ENCODE data around the gene ORC1.
A peak's percentile ranks its signal among the peaks of the same experiment; 100 is the strongest.

Gene ORC1

GRCh38 chr1:52404116-52404974 is at the start of gene ORC1, which contains the start of gene PRPF38A:
Gene ORC1, minus strand, starts transcription at chr1:52404423. Its CDS starts 2,200 bp downstream, at chr1:52402223.
Gene PRPF38A, plus strand, starts transcription at chr1:52404602. Its CDS starts 148 bp downstream, at chr1:52404750.
- DNase-seq, result peak; percentile 99

- DNase-seq, result no peak
Measured at GRCh38 chr1:52444463-52444862, 40.2 kb upstream of the ORC1 start.

- no peak for DNase-seq
Measured at GRCh38 chr1:52439976-52440375, 35.8 kb upstream of the ORC1 start.

- no peak for DNase-seq
Measured at GRCh38 chr1:52436817-52437216, 32.6 kb upstream of the ORC1 start.

GRCh38 chr1:52435650-52436049 is 31.4 kb upstream of the ORC1 start:
- no peak for DNase-seq

GRCh38 chr1:52435211-52435610 is 31.0 kb upstream of the ORC1 start:
- no peak for DNase-seq

- DNase-seq, result no peak
Measured at GRCh38 chr1:52432807-52433206, 28.6 kb upstream of the ORC1 start.

- DNase-seq, result no peak
Measured at GRCh38 chr1:52427152-52427551, 22.9 kb upstream of the ORC1 start.

- no peak for DNase-seq
Measured at GRCh38 chr1:52426371-52426770, 22.1 kb upstream of the ORC1 start.

- no peak for DNase-seq
Measured at GRCh38 chr1:52424813-52425212, 20.6 kb upstream of the ORC1 start.

- DNase-seq, result peak; percentile 11
Measured at GRCh38 chr1:52424231-52424636, 20.0 kb upstream of the ORC1 start.

- DNase-seq, result no peak
Measured at GRCh38 chr1:52423771-52424170, 19.5 kb upstream of the ORC1 start.

- DNase-seq, result no peak
Measured at GRCh38 chr1:52423055-52423454, 18.8 kb upstream of the ORC1 start.

- DNase-seq, result no peak
Measured at GRCh38 chr1:52420713-52421112, 16.5 kb upstream of the ORC1 start.

GRCh38 chr1:52416811-52417210 is 12.6 kb upstream of the ORC1 start:
- DNase-seq, result no peak

- DNase-seq, result no peak
Measured at GRCh38 chr1:52414942-52415341, 10.7 kb upstream of the ORC1 start.

GRCh38 chr1:52413410-52413989 is 9.3 kb upstream of the ORC1 start:
- DNase-seq, result no peak

- no peak for DNase-seq
Measured at GRCh38 chr1:52404975-52405338, 734 bp upstream of the ORC1 start.

- DNase-seq, result peak; percentile 82
Measured at GRCh38 chr1:52403566-52404115, 582 bp downstream of the ORC1 start.

GRCh38 chr1:52402860-52403240 is 1.4 kb downstream of the ORC1 start:
- DNase-seq, result no peak

- no peak for DNase-seq
Measured at GRCh38 chr1:52400131-52400530, 4.1 kb downstream of the ORC1 start.

- no peak for DNase-seq
Measured at GRCh38 chr1:52399629-52400028, 4.6 kb downstream of the ORC1 start.

GRCh38 chr1:52393174-52393573 is 11.0 kb downstream of the ORC1 start:
- DNase-seq, result no peak

GRCh38 chr1:52386458-52386857 is 17.8 kb downstream of the ORC1 start:
- DNase-seq, result no peak

Measured in suppressor macrophage treated with lipopolysaccharide for 4 hours (primary cell).